PC-3 (cell line): ENCODE measurements around the gene APBA2. TPM values are rescaled to one million over a fixed set of nuclear protein-coding genes. Genes with fewer than 3 reads are reported as not detected.

ENCODE experiments used
- ATAC-seq: fragments of 200-7000 bp; cut with Tn5 transposase; 2 replicates; pipeline ENCODE4 v1.9.1; 2020; ENCODE audit warnings: mild to moderate bottlenecking, moderate library complexity
- BruUV-seq: library from RNA; stranded (reverse); fragments of 400-500 nt; replicated peaks from 2 replicates; lab custom pipeline; 2021; lab: Mats Ljungman, UMichigan
- CTCF ChIA-PET: fragments of 300-600 bp; sonication (Branson Sonifier 250); formaldehyde crosslinking; loops from one replicate; lab custom pipeline; 2022; ENCODE audit warnings: antibody characterized with exemption; lab: Charles Lee
- POLR2A ChIA-PET: fragments of 300-600 bp; sonication (Branson Sonifier 250); formaldehyde crosslinking; loops from one replicate; lab custom pipeline; 2022; ENCODE audit warnings: antibody characterized with exemption; ENCODE audit not compliant: unreplicated experiment; lab: Charles Lee
- DNase-seq: peaks from one replicate; pipeline ENCODE4 v3.0.0-alpha.2; 2015
- H2AFZ ChIP-seq: fragments of 300-600 bp; sonication (generic); 2 replicates; pipeline ENCODE4 v1.6.0; 2016; ENCODE audit warnings: antibody characterized with exemption, low read length
- H3F3A ChIP-seq: fragments of 300-600 bp; sonication (generic); one replicate; pipeline ENCODE4 v1.6.0; 2017; ENCODE audit warnings: antibody characterized with exemption, low read length, control low read depth, mild to moderate bottlenecking; ENCODE audit not compliant: unreplicated experiment
- H3K27ac ChIP-seq: fragments of 300-600 bp; sonication (generic); 2 replicates; pipeline ENCODE4 v1.5.1; 2016; ENCODE audit warnings: mild to moderate bottlenecking, low read length
- H3K27me3 ChIP-seq: fragments of 300-600 bp; sonication (generic); 2 replicates; pipeline ENCODE4 v1.6.1; 2016; ENCODE audit warnings: low read length, mixed read lengths
- H3K36me3 ChIP-seq: fragments of 300-600 bp; sonication (generic); 2 replicates; pipeline ENCODE4 v1.6.1; 2016; ENCODE audit warnings: low read depth, mixed run types, low read length, mixed read lengths
- H3K4me1 ChIP-seq: fragments of 300-600 bp; sonication (generic); 2 replicates; pipeline ENCODE4 v1.5.1; 2016; ENCODE audit warnings: low read length; ENCODE audit not compliant: insufficient read depth
- H3K4me2 ChIP-seq: fragments of 300-600 bp; sonication (generic); 2 replicates; pipeline ENCODE4 v1.6.0; 2016; ENCODE audit warnings: low read length
- H3K4me3 ChIP-seq: fragments of 300-600 bp; sonication (generic); 2 replicates; pipeline ENCODE4 v1.5.1; 2016; ENCODE audit warnings: mild to moderate bottlenecking, low read length, mixed read lengths
- H3K79me2 ChIP-seq: fragments of 300-600 bp; sonication (generic); 2 replicates; pipeline ENCODE4 v1.6.1; 2017; ENCODE audit warnings: low read length, mixed read lengths
- H3K9ac ChIP-seq: fragments of 300-600 bp; sonication (generic); 2 replicates; pipeline ENCODE4 v1.6.0; 2016; ENCODE audit warnings: mild to moderate bottlenecking, low read length
- H3K9me2 ChIP-seq: fragments of 300-600 bp; sonication (generic); replicated peaks from 2 replicates; pipeline ENCODE4 v1.6.1; 2016; ENCODE audit warnings: mixed run types, low read length, mixed read lengths
- H3K9me3 ChIP-seq: fragments of 300-600 bp; sonication (generic); 2 replicates; pipeline ENCODE4 v1.6.1; 2016; ENCODE audit warnings: low read length, mixed read lengths
- H4K20me1 ChIP-seq: fragments of 300-600 bp; sonication (generic); 2 replicates; pipeline ENCODE4 v1.6.1; 2016; ENCODE audit warnings: low read length, mixed read lengths
- CTCF ChIP-seq: fragments of 300-600 bp; sonication (generic); conservative IDR thresholded peaks from 2 replicates; pipeline ENCODE4 v1.5.1; 2017; ENCODE audit warnings: antibody characterized with exemption, low read depth, mild to moderate bottlenecking, low read length
- EZH2 ChIP-seq: fragments of 300-600 bp; sonication (generic); IDR thresholded peaks from one replicate; pipeline ENCODE4 v1.6.1; 2017; ENCODE audit warnings: antibody characterized with exemption, mild to moderate bottlenecking, low read length; ENCODE audit not compliant: unreplicated experiment
- EZH2phosphoT487 ChIP-seq: fragments of 300-600 bp; sonication (generic); IDR thresholded peaks from 2 replicates; pipeline ENCODE4 v1.6.1; 2018; ENCODE audit warnings: mild to moderate bottlenecking, antibody characterized with exemption, low read length, borderline replicate concordance
- intact Hi-C: fragments of 100-400 bp; cut with micrococcal nuclease; formaldehyde crosslinking; loops from 2 replicates; pipeline ENCODE4 v1.9.0; 2023
- total RNA-seq: library from RNA; depleted of rRNA; stranded (reverse); fragments of >200 nt; gene quantifications from 2 replicates; pipeline ENCODE4 v1.2.3, GENCODE V29; 2014

APBA2 gene
- total RNA-seq, 1 experiment from 2014 or later, result 61.7 TPM

DNA sequence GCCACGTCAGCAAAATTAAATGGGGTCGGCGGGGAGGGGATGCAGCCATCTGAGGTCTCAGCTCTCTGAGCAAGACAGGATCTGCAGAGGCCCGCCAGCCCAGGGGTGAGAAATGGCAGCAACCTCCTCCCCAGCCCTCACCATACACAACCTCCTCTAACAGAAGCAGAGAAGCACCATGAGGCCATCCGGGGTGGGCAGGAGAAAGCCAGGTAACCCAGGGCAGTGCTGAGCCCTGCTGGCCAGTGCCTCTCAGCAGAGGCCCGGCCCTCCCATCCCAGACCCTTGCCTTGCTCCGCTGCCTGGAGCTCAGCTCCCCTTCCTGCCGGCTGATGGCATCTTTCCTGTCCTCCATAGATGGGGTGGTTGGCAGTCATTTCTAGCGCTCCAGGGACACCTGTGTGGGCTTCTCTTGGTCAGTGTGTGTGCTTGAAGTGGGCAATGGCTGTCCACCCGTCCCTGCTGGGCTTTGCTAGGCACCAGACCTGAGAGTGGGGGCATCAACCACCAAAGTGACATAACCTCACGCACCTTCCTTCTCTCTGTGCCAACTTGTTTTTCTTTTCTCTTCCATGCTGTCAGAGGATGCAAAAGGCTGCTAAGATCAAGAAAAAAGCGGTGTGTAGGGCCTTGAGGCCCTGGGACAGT is 208.0 kb downstream of the APBA2 start:
- CTCF ChIA-PET, result no interaction called here
- Histone ChIP-seq H3K79me2 (no peaks in the 10 kb centered on the region), H3K27ac (no peak overlapping the region), H3F3A (no peaks in the 10 kb centered on the region), H3K9me3 (no peaks in the 10 kb centered on the region), H4K20me1 (no peaks in the 10 kb centered on the region), H3K36me3 (no peaks in the 10 kb centered on the region), H3K9me2 (no peaks in the 10 kb centered on the region), H3K4me1 (no peaks in the 10 kb centered on the region), H3K27me3 (no peaks in the 10 kb centered on the region), H3K4me3 (no peak overlapping the region), H2AFZ (no peak overlapping the region), H3K9ac (no peak overlapping the region), H3K4me2 (no peak overlapping the region)
- TF ChIP-seq EZH2 (no peak), EZH2phosphoT487 (no peak), CTCF (no peak)
- POLR2A ChIA-PET, result no interaction called here
- no TSS peak for BruUV-seq
- intact Hi-C loops, result no loop called here
- ATAC-seq (no peak), DNase-seq (no peak)

DNA sequence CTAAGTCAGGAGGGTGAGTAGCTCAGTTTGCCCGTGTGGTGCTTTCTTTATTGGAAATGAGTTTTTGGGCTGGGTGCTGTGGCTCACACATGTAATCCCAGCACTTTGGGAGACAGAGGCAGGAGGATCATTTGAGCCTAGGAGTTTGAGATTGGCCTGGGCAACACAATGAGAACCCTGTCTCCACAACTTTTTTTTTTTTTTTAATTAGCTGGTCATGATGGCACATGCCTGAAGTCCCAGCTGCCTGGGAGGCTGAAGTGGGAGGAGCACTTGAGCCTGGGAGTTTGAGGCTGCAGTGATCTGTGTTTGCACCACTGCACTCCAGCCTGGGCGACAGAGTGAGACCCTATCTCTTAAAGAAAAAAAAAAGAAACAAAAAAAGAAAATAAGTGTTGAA is 208.9 kb downstream of the APBA2 start:
- no peak overlapping the region for H3K4me3 ChIP-seq
- TF ChIP-seq CTCF, result no peak
- TF ChIP-seq EZH2, result no peak
- H3K4me2 ChIP-seq, result no peak overlapping the region
- intact Hi-C loops, result no loop called here
- no peak overlapping the region for H3K27ac ChIP-seq
- no peak overlapping the region for H3K9ac ChIP-seq
- no TSS peak for BruUV-seq
- H3K4me1 ChIP-seq, result no peaks in the 10 kb centered on the region
- H3K9me2 ChIP-seq, result no peaks in the 10 kb centered on the region
- H3K79me2 ChIP-seq, result no peaks in the 10 kb centered on the region
- H3K27me3 ChIP-seq, result no peaks in the 10 kb centered on the region
- no peaks in the 10 kb centered on the region for H3K9me3 ChIP-seq
- CTCF ChIA-PET, result no interaction called here
- no peaks in the 10 kb centered on the region for H4K20me1 ChIP-seq
- POLR2A ChIA-PET, result no interaction called here
- H2AFZ ChIP-seq, result no peak overlapping the region
- no peak for DNase-seq
- no peaks in the 10 kb centered on the region for H3K36me3 ChIP-seq
- no peak for ATAC-seq
- H3F3A ChIP-seq, result no peaks in the 10 kb centered on the region

DNA sequence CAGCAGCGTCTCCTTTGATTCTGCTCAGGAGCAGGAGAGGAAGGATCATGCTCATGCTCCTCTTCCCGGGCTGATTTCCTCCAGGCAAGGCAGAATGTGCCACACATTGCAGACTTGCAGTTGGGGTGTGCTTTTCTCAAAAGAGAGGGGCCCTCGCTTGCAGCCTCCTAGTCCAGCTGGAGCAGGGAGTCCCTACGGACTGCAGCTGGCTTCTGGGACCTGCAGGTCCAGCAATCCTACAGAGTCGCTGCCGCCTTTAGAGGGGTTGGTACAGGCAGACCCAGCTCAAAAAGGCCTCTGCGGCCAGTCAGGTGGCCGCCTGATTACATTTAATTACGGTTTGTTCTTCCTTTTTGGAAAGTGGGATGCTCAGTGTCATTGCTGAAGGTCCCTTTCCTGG is 210.0 kb downstream of the APBA2 start:
- Histone ChIP-seq H3F3A (no peaks in the 10 kb centered on the region), H3K4me2 (no peak overlapping the region), H3K27me3 (no peaks in the 10 kb centered on the region), H3K9ac (no peak overlapping the region), H4K20me1 (no peaks in the 10 kb centered on the region), H3K9me3 (no peaks in the 10 kb centered on the region), H3K4me3 (no peak overlapping the region), H3K4me1 (no peaks in the 10 kb centered on the region), H2AFZ (no peak overlapping the region), H3K36me3 (no peaks in the 10 kb centered on the region), H3K27ac (no peak overlapping the region), H3K9me2 (no peaks in the 10 kb centered on the region), H3K79me2 (no peaks in the 10 kb centered on the region)
- ChIA-PET POLR2A (no interaction called here), CTCF (no interaction called here)
- no peak for ATAC-seq
- no peak for TF ChIP-seq CTCF
- no peak for TF ChIP-seq EZH2
- no peak for TF ChIP-seq EZH2phosphoT487
- no TSS peak for BruUV-seq
- intact Hi-C loops, result no loop called here
- no peak for DNase-seq
